ENCODE measurements around the gene CCDC169.
"Not testable (repeated sequence)": the region's sequence is repeated elsewhere in the genome, so short reads cannot be mapped to it uniquely, and the experiment has no call there.

The CCDC169 gene

GRCh38 chr13:36297366-36298338 is at the start of gene CCDC169:
CCDC169 (minus strand) TSS chr13:36297814; CDS start chr13:36297719, 95 bp downstream.
- no peak for DNase-seq (ENCODE audit: low read depth)

- no peak for DNase-seq (ENCODE audit: low read depth)
These were observed 48.8 kb upstream of the CCDC169 start, which contains the start of gene SPART for GRCh38 chr13:36346222-36347083. SPART (minus strand) TSS chr13:36346394; CDS start chr13:36335830, 10,564 bp downstream.

GRCh38 chr13:36345438-36346221 is 48.0 kb upstream of the CCDC169 start:
- DNase-seq (ENCODE audit: low read depth): no peak

- no peak for DNase-seq (ENCODE audit: low read depth)
These were observed 47.3 kb upstream of the CCDC169 start for GRCh38 chr13:36344886-36345437.

GRCh38 chr13:36344173-36344572 is 46.6 kb upstream of the CCDC169 start:
- DNase-seq (ENCODE audit: low read depth): no peak

GRCh38 chr13:36343766-36344165 is 46.2 kb upstream of the CCDC169 start:
- no peak for DNase-seq (ENCODE audit: low read depth)

- DNase-seq (ENCODE audit: low read depth): no peak
These were observed 45.1 kb upstream of the CCDC169 start for GRCh38 chr13:36342715-36343114.

- DNase-seq (ENCODE audit: low read depth): no peak
These were observed 44.1 kb upstream of the CCDC169 start for GRCh38 chr13:36341718-36342117.

- DNase-seq (ENCODE audit: low read depth): no peak
These were observed 42.1 kb upstream of the CCDC169 start for GRCh38 chr13:36339600-36340155.

GRCh38 chr13:36337938-36338641 is 40.5 kb upstream of the CCDC169 start:
- DNase-seq (ENCODE audit: low read depth): no peak

- DNase-seq (ENCODE audit: low read depth): no peak
These were observed 35.4 kb upstream of the CCDC169 start for GRCh38 chr13:36332986-36333385.

- DNase-seq (ENCODE audit: low read depth): not testable (repeated sequence)
These were observed 34.6 kb upstream of the CCDC169 start for GRCh38 chr13:36332255-36332654.

GRCh38 chr13:36331280-36331679 is 33.7 kb upstream of the CCDC169 start:
- no peak for DNase-seq (ENCODE audit: low read depth)

- no peak for DNase-seq (ENCODE audit: low read depth)
These were observed 31.7 kb upstream of the CCDC169 start for GRCh38 chr13:36329361-36329760.

GRCh38 chr13:36328821-36329220 is 31.2 kb upstream of the CCDC169 start:
- no peak for DNase-seq (ENCODE audit: low read depth)

- no peak for DNase-seq (ENCODE audit: low read depth)
These were observed 28.3 kb upstream of the CCDC169 start for GRCh38 chr13:36325912-36326311.

GRCh38 chr13:36324881-36325280 is 27.3 kb upstream of the CCDC169 start:
- DNase-seq (ENCODE audit: low read depth): not testable (repeated sequence)

- no peak for DNase-seq (ENCODE audit: low read depth)
These were observed 26.4 kb upstream of the CCDC169 start for GRCh38 chr13:36323951-36324566.

- DNase-seq (ENCODE audit: low read depth): no peak
These were observed 25.8 kb upstream of the CCDC169 start for GRCh38 chr13:36323408-36323807.

GRCh38 chr13:36319793-36320192 is 22.2 kb upstream of the CCDC169 start:
- not testable (repeated sequence) for DNase-seq (ENCODE audit: low read depth)

All from HS-5 (cell line).